ENCODE data around the gene RAC3. TPM values are rescaled to one million over a fixed set of nuclear protein-coding genes. Genes with fewer than 3 reads are reported as not detected.
A peak's percentile ranks its signal among the peaks of the same experiment; 100 is the strongest.

Gene RAC3
- total and polyA plus RNA-seq, 9 of the 15 experiments (the other 6 are each of a cell fraction or from before 2014, with no cell fraction given), result 0.23 to 292 (median 118) TPM

DNA sequence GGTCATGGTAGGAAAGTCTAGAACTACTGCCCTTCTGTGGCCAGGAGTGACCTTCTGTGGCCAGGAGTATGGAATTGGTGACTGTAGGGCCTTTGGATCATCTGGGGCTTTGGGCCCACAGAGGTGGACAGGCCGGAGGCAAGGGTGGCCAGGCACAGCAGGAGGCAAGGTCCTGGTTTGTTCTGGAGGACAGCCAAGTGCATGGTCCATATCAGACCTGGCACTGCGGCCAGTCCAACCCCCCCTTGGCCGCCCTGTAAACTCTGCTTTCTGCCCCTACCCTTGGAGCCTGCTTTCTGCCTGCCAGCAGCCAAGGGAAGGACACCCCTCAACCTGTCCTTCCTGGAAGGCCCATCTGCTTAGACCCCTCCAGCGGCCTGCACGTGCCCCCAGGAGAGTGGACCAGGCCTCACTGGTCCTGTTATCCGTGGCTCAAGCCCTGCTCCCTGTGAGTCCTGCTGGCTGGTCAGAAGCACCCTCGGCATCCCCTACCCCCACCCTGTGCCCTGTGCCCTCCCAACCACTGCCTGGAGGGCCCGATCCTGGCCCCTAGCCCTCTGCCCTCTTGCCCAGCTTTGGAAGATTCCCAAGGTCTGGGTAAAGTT, 8.3 kb downstream of the RAC3 start:
- Histone ChIP-seq H3K9ac (ENCODE audit: insufficient read depth in 1 of 2, low read depth in 2 of 2, low read length in 2 of 2) (peak overlapping the region in 1 of 2 experiments; percentile 82; a peak in 2 of 4 replicates), H3K27me3 (ENCODE audit: control insufficient read depth in 2 of 2, insufficient read depth in 2 of 2, low read length in 2 of 2) (no peaks in the 10 kb centered on the region), H4K20me1 (replicated peaks; ENCODE audit: control insufficient read depth, insufficient read depth, low read length) (peaks cover 21% of the 10 kb centered on the region; the same call in 1 of the 2 replicates), H3K9me3 (replicated peaks; ENCODE audit: control insufficient read depth, insufficient read depth, low read depth, low read length) (no peaks in the 10 kb centered on the region), H3K4me2 (ENCODE audit: insufficient read depth, low read length) (no peak overlapping the region), H3K79me2 (ENCODE audit: control insufficient read depth, insufficient read depth, low read length) (peaks cover 22% of the 10 kb centered on the region), H3K4me1 (replicated peaks in 1 of 2; ENCODE audit: control insufficient read depth in 2 of 2, insufficient read depth in 2 of 2, low read length in 2 of 2) (peaks cover 21 to 59% of the 10 kb centered on the region in 2 experiments; a peak in 4 of 5 replicates), H3K4me3 (no peak overlapping the region), H3K9me1 (ENCODE audit: control insufficient read depth, insufficient read depth, low read length) (peaks cover 6% of the 10 kb centered on the region), H2AFZ (ENCODE audit: low read depth, low read length) (no peak overlapping the region), H3K36me3 (ENCODE audit: control insufficient read depth, insufficient read depth, low read length) (peaks cover 20% of the 10 kb centered on the region; the same call in 2 of the 3 replicates), H3K27ac (ENCODE audit: extremely low read depth, low read depth, low read length) (no peak overlapping the region)
- in situ Hi-C loops (cut with MboI), result no loop called here
- FAIRE-seq (no peak), DNase-seq (ENCODE audit: extremely low read depth in 1 of 4, low spot score in 3 of 4) (no peak), ATAC-seq (no peak)
- TF ChIP-seq MED1 (CRISPR knock-in tag; IDR thresholded peaks at IDR 0.05; ENCODE audit: borderline replicate concordance) (no peak), ZNF217 (CRISPR knock-in tag; IDR thresholded peaks at IDR 0.05) (no peak), PHB2 (IDR thresholded peaks at IDR 0.05; ENCODE audit: low read depth) (no peak), ZNF184 (CRISPR knock-in tag; IDR thresholded peaks at IDR 0.05) (no peak), JUNB (CRISPR knock-in tag; conservative IDR thresholded peaks at IDR 0.05) (no peak), THRAP3 (IDR thresholded peaks at IDR 0.05; ENCODE audit: borderline replicate concordance) (no peak), SREBF1 (IDR thresholded peaks at IDR 0.05; ENCODE audit: borderline replicate concordance, low read depth, low read length) (no peak), PHF21A (IDR thresholded peaks at IDR 0.05; ENCODE audit: borderline replicate concordance, low read depth) (no peak), GTF2E2 (tag; IDR thresholded peaks at IDR 0.05) (no peak)
- TF ChIP-seq, protein P1, sequence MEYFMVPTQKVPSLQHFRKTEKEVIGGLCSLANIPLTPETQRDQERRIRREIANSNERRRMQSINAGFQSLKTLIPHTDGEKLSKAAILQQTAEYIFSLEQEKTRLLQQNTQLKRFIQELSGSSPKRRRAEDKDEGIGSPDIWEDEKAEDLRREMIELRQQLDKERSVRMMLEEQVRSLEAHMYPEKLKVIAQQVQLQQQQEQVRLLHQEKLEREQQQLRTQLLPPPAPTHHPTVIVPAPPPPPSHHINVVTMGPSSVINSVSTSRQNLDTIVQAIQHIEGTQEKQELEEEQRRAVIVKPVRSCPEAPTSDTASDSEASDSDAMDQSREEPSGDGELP (CRISPR knock-in tag; IDR thresholded peaks at IDR 0.05; ENCODE audit: borderline replicate concordance), result no peak
- TF ChIP-seq, protein P2, sequence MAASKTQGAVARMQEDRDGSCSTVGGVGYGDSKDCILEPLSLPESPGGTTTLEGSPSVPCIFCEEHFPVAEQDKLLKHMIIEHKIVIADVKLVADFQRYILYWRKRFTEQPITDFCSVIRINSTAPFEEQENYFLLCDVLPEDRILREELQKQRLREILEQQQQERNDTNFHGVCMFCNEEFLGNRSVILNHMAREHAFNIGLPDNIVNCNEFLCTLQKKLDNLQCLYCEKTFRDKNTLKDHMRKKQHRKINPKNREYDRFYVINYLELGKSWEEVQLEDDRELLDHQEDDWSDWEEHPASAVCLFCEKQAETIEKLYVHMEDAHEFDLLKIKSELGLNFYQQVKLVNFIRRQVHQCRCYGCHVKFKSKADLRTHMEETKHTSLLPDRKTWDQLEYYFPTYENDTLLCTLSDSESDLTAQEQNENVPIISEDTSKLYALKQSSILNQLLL (CRISPR knock-in tag; IDR thresholded peaks at IDR 0.05; ENCODE audit: borderline replicate concordance), result no peak
- TF ChIP-seq, protein P3, sequence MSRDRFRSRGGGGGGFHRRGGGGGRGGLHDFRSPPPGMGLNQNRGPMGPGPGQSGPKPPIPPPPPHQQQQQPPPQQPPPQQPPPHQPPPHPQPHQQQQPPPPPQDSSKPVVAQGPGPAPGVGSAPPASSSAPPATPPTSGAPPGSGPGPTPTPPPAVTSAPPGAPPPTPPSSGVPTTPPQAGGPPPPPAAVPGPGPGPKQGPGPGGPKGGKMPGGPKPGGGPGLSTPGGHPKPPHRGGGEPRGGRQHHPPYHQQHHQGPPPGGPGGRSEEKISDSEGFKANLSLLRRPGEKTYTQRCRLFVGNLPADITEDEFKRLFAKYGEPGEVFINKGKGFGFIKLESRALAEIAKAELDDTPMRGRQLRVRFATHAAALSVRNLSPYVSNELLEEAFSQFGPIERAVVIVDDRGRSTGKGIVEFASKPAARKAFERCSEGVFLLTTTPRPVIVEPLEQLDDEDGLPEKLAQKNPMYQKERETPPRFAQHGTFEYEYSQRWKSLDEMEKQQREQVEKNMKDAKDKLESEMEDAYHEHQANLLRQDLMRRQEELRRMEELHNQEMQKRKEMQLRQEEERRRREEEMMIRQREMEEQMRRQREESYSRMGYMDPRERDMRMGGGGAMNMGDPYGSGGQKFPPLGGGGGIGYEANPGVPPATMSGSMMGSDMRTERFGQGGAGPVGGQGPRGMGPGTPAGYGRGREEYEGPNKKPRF (IDR thresholded peaks at IDR 0.05; ENCODE audit: low read depth, low read length), result no peak
- TF ChIP-seq, protein P4, sequence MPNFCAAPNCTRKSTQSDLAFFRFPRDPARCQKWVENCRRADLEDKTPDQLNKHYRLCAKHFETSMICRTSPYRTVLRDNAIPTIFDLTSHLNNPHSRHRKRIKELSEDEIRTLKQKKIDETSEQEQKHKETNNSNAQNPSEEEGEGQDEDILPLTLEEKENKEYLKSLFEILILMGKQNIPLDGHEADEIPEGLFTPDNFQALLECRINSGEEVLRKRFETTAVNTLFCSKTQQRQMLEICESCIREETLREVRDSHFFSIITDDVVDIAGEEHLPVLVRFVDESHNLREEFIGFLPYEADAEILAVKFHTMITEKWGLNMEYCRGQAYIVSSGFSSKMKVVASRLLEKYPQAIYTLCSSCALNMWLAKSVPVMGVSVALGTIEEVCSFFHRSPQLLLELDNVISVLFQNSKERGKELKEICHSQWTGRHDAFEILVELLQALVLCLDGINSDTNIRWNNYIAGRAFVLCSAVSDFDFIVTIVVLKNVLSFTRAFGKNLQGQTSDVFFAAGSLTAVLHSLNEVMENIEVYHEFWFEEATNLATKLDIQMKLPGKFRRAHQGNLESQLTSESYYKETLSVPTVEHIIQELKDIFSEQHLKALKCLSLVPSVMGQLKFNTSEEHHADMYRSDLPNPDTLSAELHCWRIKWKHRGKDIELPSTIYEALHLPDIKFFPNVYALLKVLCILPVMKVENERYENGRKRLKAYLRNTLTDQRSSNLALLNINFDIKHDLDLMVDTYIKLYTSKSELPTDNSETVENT (CRISPR knock-in tag; IDR thresholded peaks at IDR 0.05), result no peak
- 88% methylated on average over 8 of the region's 8 CpGs for WGBS (ENCODE audit: insufficient coverage, low coverage, missing lambda C conversion rate)
- intact Hi-C loops (cut with micrococcal nuclease), result loop anchor here (10.0 kb wide), 1 partner anchor 305 kb away; no protein-coding TSS in a partner anchor
- no TSS peak for BruUV-seq (replicated peaks)
- ChIA-PET POLR2A (interaction anchor here (0.6 to 1.2 kb wide), 2 partner anchors 11 to 74 kb away, joined by 3 to 7 read pairs; no protein-coding TSS in a partner anchor), CTCF (ENCODE audit: low intra/inter-chr PET ratio) (no interaction called here)

Measured in K562 (cell line).